IgD-negative memory B cell (primary cell): ENCODE measurements around the gene PAQR6. TPM values are rescaled to one million over a fixed set of nuclear protein-coding genes. Genes with fewer than 3 reads are reported as not detected.

Experiments used
- H3K27ac Mint-ChIP-seq, 3 donors: one replicate each; pipeline ENCODE4 v1.8.0; 2020 to 2022; ENCODE audit warnings: mild to moderate bottlenecking in 3 of 3, mixed read lengths in 3 of 3, moderate library complexity in 1 of 3
- H3K27me3 Mint-ChIP-seq: one replicate; pipeline ENCODE4 v1.8.0; 2021; ENCODE audit warnings: mixed read lengths
- H3K36me3 Mint-ChIP-seq: one replicate; pipeline ENCODE4 v1.8.0; 2020; ENCODE audit warnings: mild to moderate bottlenecking, mixed read lengths
- H3K4me1 Mint-ChIP-seq, 3 donors: one replicate each; pipeline ENCODE4 v1.8.0; 2020 to 2022; ENCODE audit warnings: mixed read lengths in 3 of 3, mild to moderate bottlenecking in 1 of 3
- H3K4me3 Mint-ChIP-seq, 4 donors: one replicate each; pipeline ENCODE4 v1.8.0; 2020 to 2022; ENCODE audit warnings: mild to moderate bottlenecking in 4 of 4, mixed read lengths in 4 of 4, moderate library complexity in 3 of 4
- H3K9me3 Mint-ChIP-seq, 3 donors: one replicate each; pipeline ENCODE4 v1.8.0; 2020 to 2021; ENCODE audit warnings: mixed read lengths in 3 of 3, mild to moderate bottlenecking in 1 of 3
- polyA plus RNA-seq: library from polyadenylated mRNA; unstranded; fragments of 300-500 nt; fragmentation: Illumina TruSeq; gene quantifications from one replicate; pipeline ENCODE4 v1.2.3, GENCODE V29; 2021

Gene PAQR6
- polyA plus RNA-seq, 1 donor from 2014 or later = 0.44 TPM

DNA sequence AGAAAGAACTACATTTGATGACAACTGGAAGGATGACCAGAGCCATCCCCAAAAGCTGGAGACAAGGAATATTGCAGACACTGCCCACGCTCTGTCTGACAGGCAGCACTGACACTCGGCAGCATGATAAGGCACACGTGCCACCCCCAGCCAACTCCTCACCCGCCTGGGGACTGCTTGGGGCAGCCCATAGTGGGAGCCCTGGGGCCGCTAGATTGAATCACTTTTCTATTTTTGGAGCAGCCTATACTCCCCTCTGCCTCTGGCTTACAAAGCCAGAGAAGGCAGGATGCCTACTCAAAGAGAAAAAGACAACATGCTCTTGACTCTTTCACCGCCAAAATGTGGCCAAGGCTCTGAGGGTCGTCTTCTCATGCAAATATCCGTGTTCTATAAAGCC is 33.4 kb upstream of the PAQR6 start:
- Mint-ChIP-seq H3K4me3 (peak overlapping the region; percentile 94 to 98 (median 96)), H3K4me1 (peaks cover 24 to 34% (median 32%) of the 10 kb centered on the region in 3 donors), H3K36me3 (peaks cover 2% of the 10 kb centered on the region), H3K27me3 (no peaks in the 10 kb centered on the region), H3K9me3 (peaks cover 0 to 2% (median 0%) of the 10 kb centered on the region in 3 donors), H3K27ac (peak overlapping the region; percentile 59 to 95 (median 91))

DNA sequence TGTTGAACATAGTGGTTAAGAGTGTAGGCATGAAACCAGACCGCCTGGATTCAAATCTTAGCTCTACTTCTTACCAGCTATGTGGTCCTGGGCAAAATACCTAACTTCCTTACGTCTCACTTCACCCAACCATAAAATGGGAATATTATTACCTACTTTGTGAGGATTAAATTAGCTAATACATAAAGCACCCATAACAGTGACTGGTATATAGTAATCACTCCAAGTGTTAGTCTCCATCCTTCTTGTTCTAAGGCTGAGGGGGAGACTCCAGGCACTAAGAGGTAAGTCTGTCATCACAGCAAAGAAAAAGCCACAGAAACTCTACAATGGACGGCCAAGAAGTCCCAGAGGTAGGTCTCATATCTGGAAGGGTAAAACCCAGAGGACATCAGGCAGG is 32.0 kb upstream of the PAQR6 start:
- peak overlapping the region in 2 of 4 donors; percentile 34 to 98 for H3K4me3 Mint-ChIP-seq
- no peaks in the 10 kb centered on the region for H3K27me3 Mint-ChIP-seq
- H3K4me1 Mint-ChIP-seq = peaks cover 24 to 34% (median 32%) of the 10 kb centered on the region in 3 donors
- peaks cover 2% of the 10 kb centered on the region for H3K36me3 Mint-ChIP-seq
- H3K27ac Mint-ChIP-seq = peak overlapping the region; percentile 22 to 95 (median 47)
- H3K9me3 Mint-ChIP-seq = peaks cover 0 to 2% (median 0%) of the 10 kb centered on the region in 3 donors

DNA sequence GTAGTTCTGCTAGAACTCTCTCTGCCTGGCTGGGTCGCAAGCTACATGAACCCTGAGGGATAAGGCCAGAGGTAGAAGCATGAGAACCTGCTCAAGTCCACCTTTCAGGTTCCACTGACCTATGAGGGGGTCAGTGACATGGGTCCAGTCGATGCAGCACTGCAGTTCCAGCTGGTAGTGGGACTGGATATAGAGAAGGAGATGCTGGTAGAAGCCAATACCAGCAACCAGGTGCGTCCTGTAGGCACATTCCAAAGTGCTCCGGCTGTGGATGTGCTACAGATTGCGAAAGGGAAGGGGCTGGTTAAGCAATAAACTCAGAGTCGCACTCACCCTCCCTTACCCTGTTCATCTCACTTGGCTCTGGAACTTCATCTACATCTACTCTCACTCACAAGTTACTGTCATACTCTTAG is 29.1 kb upstream of the PAQR6 start:
- Mint-ChIP-seq H3K9me3 (no peaks in the 10 kb centered on the region), H3K27me3 (no peaks in the 10 kb centered on the region), H3K27ac (peak overlapping the region in 1 of 3 donors; percentile 82), H3K36me3 (peaks cover 6% of the 10 kb centered on the region), H3K4me1 (peaks cover 12 to 21% (median 18%) of the 10 kb centered on the region in 3 donors), H3K4me3 (no peak overlapping the region)

DNA sequence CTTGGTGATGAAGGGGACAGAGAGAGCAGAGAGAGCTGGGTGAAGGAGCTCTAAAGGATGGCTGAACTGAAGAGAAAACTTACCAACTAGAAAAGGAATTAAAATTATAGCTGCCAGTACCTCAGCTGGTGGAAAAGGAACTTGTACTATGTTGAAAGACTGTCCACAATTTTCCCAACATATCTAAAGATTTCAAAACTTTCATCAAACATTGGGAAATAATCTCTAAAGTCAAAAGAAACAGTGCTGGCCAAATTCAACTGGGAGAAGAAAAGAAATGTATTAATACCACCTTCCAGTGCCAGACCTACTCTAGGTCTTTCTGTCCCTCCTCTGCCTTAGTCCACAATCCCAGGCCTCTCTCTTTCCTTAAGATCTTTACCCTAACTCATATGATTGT is 28.7 kb upstream of the PAQR6 start:
- H3K9me3 Mint-ChIP-seq = no peaks in the 10 kb centered on the region
- H3K27ac Mint-ChIP-seq = no peak overlapping the region
- H3K4me3 Mint-ChIP-seq = no peak overlapping the region
- peaks cover 11 to 18% (median 15%) of the 10 kb centered on the region in 3 donors for H3K4me1 Mint-ChIP-seq
- H3K27me3 Mint-ChIP-seq = no peaks in the 10 kb centered on the region
- peaks cover 6% of the 10 kb centered on the region for H3K36me3 Mint-ChIP-seq

DNA sequence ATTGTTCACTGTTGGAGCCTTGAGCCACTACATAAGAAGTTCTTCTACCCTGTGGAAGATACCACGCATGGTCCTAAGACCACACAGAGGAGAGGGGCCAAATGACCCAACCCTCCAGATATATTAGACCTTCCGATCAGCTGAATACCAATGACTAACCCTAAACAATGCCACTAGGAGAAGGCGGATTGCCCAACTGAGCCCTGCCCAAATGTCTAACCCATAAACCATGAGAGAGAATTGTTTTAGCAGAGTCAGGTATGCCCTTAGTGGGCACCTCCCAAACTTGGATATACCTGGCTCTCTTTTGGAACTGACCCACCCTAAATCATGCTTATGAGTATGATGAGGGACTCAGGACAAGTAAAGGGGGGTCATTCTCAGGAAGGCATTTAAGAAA is 22.5 kb upstream of the PAQR6 start:
- no peaks in the 10 kb centered on the region for H3K4me1 Mint-ChIP-seq
- peaks cover 8% of the 10 kb centered on the region for H3K36me3 Mint-ChIP-seq
- no peaks in the 10 kb centered on the region for H3K9me3 Mint-ChIP-seq
- no peak overlapping the region for H3K4me3 Mint-ChIP-seq
- H3K27me3 Mint-ChIP-seq = no peaks in the 10 kb centered on the region
- no peak overlapping the region for H3K27ac Mint-ChIP-seq

DNA sequence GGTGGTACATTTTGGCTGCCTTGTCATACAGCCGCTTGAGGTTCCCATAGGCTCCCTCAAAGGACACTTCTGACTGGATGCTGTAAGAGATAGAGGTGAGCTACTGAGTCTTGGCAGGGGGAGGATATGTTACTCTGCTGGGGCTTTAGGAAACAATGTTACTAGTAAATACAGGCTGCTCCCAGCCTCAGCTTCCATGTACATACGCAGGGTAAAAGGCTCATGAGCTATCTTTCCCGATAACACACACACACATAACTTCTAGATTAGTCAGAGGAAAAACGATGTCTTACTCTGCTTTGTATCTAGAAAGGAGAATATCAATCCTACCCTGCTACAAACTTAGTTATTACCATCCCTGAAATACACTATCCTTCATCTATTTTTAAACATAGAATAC is 20.5 kb upstream of the PAQR6 start:
- Mint-ChIP-seq H3K27ac (no peak overlapping the region), H3K36me3 (peaks cover 10% of the 10 kb centered on the region), H3K9me3 (no peaks in the 10 kb centered on the region)

DNA sequence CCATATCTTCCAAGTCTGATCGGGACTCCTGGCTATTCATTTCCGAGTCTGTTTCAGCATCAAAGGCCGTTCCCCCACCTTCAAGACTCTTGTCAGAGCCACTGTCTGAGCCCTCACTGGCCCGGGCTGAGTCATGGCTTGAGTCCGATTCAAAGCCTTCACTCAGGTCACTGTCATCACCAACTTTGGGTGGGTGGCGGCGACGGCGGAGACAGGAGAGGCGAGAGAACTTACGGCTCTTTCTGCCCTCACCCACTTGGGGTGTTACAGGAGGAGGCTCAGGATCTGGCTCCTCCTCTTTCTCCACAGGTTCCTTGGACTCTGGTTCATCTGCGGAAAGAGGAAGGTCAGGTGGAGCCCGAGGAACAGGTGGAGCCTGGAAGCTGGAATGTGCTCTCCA is 18.2 kb upstream of the PAQR6 start:
- Mint-ChIP-seq H3K4me1 (no peaks in the 10 kb centered on the region), H3K27me3 (no peaks in the 10 kb centered on the region), H3K9me3 (no peaks in the 10 kb centered on the region), H3K27ac (no peak overlapping the region), H3K36me3 (peaks cover 7% of the 10 kb centered on the region), H3K4me3 (no peak overlapping the region)

More for the DNA sequence above, 20.5 kb upstream of the PAQR6 start:
- H3K4me3 Mint-ChIP-seq = no peak overlapping the region
- H3K4me1 Mint-ChIP-seq = no peaks in the 10 kb centered on the region
- H3K27me3 Mint-ChIP-seq = no peaks in the 10 kb centered on the region

DNA sequence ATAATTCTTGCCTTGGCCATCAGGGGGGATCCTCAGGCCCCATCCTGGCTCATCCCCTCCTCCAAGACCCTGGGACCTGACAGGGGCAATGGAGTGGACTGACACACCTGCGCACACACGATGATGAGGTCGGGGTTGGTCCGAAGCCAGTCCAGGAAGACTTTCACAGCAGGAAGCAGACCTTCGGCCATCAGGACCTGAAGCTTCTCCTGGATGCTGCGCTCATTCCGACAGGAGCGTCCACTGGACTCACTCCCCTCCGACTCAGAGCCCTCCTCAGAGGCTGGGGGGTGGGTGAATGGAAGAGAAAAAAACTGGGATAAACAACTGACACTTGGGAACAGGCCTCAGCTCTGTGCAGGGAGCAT is 15.4 kb upstream of the PAQR6 start:
- Mint-ChIP-seq H3K27ac (no peak overlapping the region), H3K4me1 (no peaks in the 10 kb centered on the region), H3K4me3 (no peak overlapping the region), H3K9me3 (peaks cover 0 to 1% (median 0%) of the 10 kb centered on the region in 3 donors), H3K27me3 (no peaks in the 10 kb centered on the region), H3K36me3 (peaks cover 8% of the 10 kb centered on the region)

DNA sequence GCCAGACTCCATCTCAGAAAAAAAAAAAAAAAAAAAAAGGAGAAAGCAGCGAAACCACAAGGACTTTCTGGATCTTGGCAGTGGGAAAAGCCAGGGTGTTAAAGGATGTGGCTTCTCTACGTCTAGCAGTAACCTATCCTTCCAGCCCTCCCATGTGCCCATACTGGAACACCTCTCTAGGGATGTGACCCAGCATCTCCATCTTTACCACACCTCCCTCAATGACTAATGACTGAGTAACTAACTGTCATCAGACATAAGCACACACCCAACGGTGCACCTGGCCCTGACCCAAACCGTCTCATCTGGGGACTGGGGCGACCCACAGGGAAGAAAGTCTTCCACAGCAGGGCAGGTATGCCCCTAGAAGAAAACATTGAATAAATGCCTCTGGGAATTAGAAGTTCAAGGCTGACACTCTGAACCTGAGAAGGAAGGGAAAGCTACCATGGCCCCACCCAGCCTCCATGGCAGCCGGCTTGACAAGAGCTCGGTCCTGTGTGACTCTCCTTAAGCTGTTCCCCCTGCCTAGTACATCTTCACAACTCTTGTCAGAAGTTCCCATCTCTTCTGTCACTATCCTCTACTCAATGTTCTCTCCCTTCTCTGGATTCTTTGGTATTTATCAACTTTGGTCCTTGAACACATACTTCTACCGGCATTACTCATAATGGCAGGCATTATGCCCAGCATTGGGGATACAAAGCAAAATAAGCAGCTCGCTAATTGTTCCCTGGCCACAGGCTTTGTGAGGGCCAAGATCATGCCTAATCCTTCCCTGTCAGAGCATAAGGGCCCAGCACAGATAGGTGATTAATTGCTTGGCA is 14.8 kb upstream of the PAQR6 start:
- Mint-ChIP-seq H3K27ac (peak overlapping the region in 1 of 3 donors; percentile 82), H3K27me3 (no peaks in the 10 kb centered on the region), H3K4me1 (no peaks in the 10 kb centered on the region), H3K9me3 (peaks cover 0 to 1% (median 0%) of the 10 kb centered on the region in 3 donors), H3K4me3 (no peak overlapping the region), H3K36me3 (peaks cover 8% of the 10 kb centered on the region)

DNA sequence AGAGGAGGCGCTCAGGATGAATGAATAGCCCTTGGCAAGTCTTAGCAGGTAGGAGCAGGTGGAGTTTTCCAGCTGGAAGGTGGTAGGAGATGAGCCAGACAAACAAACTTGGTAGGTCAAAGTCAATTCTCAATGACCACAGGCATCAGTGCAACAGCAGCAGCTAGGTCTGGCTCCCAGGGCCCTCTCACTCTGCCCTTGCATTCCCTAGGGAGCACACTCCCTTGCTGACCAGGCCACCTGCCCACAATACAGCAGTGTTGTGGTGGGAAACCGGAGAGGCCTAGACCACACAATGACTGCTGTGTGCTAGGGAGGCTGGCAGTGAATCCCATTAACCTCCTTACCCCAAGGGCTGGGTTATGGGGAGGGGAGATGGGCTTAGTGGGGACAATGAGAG is 13.0 kb upstream of the PAQR6 start:
- Mint-ChIP-seq H3K9me3 (peaks cover 0 to 1% (median 0%) of the 10 kb centered on the region in 3 donors), H3K36me3 (peaks cover 9% of the 10 kb centered on the region), H3K4me1 (no peaks in the 10 kb centered on the region), H3K27me3 (no peaks in the 10 kb centered on the region), H3K4me3 (no peak overlapping the region), H3K27ac (peak overlapping the region in 1 of 3 donors; percentile 97)

DNA sequence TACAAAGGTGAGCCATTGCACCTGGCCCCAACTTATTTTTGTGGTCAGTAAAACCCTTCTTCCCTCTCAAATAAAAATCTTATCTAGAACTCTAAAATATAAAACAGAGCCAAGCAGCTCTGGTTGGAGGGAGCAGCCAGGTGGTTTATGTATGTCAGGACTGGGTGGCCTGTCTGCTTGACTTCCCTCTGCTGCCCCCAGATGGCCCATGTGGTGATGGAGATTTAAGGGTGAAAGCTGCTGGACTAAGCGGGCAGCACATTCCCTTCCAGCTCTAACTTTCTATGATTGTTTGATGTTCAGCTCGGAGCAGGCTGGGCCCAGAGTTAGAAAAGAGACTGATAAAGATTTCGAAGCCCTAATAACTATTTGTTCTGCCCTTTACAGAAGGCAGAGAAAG is 11.9 kb upstream of the PAQR6 start:
- Mint-ChIP-seq H3K27ac (peak overlapping the region in 1 of 3 donors; percentile 97), H3K27me3 (no peaks in the 10 kb centered on the region), H3K9me3 (peaks cover 0 to 1% (median 0%) of the 10 kb centered on the region in 3 donors), H3K4me1 (no peaks in the 10 kb centered on the region), H3K4me3 (no peak overlapping the region), H3K36me3 (peaks cover 6% of the 10 kb centered on the region)

DNA sequence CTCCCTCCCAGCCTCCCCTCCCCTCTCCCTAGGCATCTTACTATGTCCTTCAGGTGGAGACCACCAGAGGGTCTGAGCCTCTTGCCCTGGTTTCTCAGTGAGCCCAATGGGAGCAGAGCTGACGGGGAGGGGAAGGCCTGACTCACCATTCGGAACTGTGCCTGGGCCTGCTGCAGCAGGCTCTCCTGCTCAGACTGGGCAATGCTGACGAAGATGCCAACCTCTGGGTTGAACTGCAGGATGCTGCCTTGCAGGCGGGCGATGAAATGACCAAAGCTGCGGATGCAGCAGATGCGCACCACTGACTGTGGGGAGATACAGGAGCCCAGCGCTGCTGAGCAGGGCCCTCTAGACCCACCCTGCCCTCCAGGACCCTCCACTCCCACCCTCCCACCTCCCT is 11.0 kb upstream of the PAQR6 start:
- peaks cover 0 to 1% (median 0%) of the 10 kb centered on the region in 3 donors for H3K9me3 Mint-ChIP-seq
- no peaks in the 10 kb centered on the region for H3K4me1 Mint-ChIP-seq
- peaks cover 8% of the 10 kb centered on the region for H3K36me3 Mint-ChIP-seq
- peak overlapping the region in 2 of 3 donors; percentile 43 to 53 for H3K27ac Mint-ChIP-seq
- H3K4me3 Mint-ChIP-seq = no peak overlapping the region
- H3K27me3 Mint-ChIP-seq = no peaks in the 10 kb centered on the region

DNA sequence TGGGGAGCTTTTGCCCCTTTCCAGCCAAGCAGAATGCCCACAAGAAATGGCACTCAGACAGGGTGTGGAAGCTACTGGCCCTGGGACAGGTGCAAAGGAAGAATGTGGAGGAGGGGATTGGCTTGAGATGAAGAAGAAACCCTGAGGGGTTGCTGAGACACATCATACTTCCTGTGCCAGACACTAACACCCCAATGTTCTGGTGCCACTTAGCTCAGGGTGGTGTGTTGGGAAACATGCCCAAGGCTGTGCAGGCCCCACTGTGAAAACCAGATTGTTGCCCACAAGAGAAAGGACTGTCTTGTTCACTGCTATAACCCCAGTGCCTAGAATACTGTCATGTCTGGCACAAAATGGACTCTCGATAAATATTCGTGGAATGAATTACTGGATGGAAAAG is 9.9 kb upstream of the PAQR6 start:
- no peaks in the 10 kb centered on the region for H3K4me1 Mint-ChIP-seq
- H3K36me3 Mint-ChIP-seq = peaks cover 5% of the 10 kb centered on the region
- H3K27ac Mint-ChIP-seq = no peak overlapping the region
- no peak overlapping the region for H3K4me3 Mint-ChIP-seq
- peaks cover 0 to 1% (median 0%) of the 10 kb centered on the region in 3 donors for H3K9me3 Mint-ChIP-seq
- no peaks in the 10 kb centered on the region for H3K27me3 Mint-ChIP-seq

DNA sequence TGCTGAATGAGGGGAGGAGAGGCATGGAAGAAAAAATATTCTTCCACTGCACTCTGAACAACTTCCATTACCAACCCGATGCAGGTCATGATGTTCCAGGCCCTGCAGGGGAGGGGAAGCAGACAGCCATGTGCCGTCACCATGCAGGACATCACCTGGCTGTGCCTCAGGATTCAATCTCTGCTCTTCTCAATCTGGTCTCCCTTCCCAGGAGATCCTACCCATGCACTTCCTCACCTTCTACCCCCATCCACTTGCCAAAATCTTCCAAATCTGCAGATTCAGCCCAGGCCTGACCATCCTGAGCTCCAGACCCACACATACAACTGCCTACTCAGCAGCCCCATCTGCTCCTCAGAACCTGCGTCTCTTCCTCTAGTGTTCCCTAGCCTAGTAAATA is 5.8 kb upstream of the PAQR6 start:
- Mint-ChIP-seq H3K4me1 (no peaks in the 10 kb centered on the region), H3K36me3 (peaks cover 3% of the 10 kb centered on the region), H3K4me3 (no peak overlapping the region)

DNA sequence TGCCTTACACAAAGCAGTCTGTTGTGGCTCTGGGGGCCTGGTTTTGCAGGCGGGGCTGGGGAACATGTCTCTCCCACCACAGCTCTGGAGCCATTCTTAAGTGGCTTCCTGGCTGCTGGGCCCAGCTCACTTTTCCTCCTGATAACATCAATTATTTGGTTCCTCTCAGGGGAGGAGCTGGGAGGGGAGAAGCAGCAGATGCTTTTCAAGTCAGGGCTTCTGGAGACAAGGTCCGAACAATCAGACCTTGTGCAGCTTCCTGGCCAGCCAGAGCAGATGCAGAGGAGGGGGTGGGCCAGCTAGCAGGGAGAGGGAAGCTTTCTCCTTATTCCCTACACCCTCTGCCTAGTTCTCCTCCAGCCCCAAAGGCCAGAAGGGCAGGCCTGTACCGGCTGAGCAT is 3.7 kb upstream of the PAQR6 start:
- Mint-ChIP-seq H3K27me3 (no peaks in the 10 kb centered on the region), H3K4me1 (no peaks in the 10 kb centered on the region), H3K9me3 (no peaks in the 10 kb centered on the region), H3K36me3 (peaks cover 1% of the 10 kb centered on the region), H3K27ac (no peak overlapping the region), H3K4me3 (no peak overlapping the region)

More for the DNA sequence above, 5.8 kb upstream of the PAQR6 start:
- no peaks in the 10 kb centered on the region for H3K9me3 Mint-ChIP-seq
- H3K27me3 Mint-ChIP-seq = no peaks in the 10 kb centered on the region
- H3K27ac Mint-ChIP-seq = peak overlapping the region in 1 of 3 donors; percentile 91

DNA sequence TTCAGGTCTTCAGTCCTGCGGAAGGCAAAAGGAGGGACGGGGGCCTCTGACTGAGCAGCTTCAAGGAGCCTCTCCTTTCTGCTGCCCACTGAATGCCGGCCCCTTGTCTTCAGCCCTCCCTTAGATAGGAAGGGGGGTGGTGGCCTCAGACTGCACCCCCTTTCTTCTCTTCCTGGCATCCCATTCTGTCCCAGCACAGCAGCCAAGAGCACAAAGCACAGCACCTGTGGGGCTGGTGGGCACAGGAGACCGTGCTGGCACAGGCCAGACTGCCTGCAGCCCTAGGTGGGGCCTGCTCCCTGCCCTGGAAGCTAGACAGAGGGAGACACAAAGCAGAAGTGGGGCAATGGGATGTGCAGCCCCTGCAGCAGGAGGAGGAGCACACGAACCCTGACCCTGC is 1.7 kb upstream of the PAQR6 start:
- peaks cover 1% of the 10 kb centered on the region for H3K36me3 Mint-ChIP-seq
- H3K9me3 Mint-ChIP-seq = no peaks in the 10 kb centered on the region
- peak overlapping the region in 1 of 4 donors; percentile 50 for H3K4me3 Mint-ChIP-seq
- no peak overlapping the region for H3K27ac Mint-ChIP-seq
- H3K4me1 Mint-ChIP-seq = peaks cover 4 to 7% (median 6%) of the 10 kb centered on the region in 3 donors
- H3K27me3 Mint-ChIP-seq = peaks cover 6% of the 10 kb centered on the region
